22Rv1 (cell line): ENCODE results near the gene UBD.

ENCODE experiments used
- ZFX ChIP-seq: fragments of 450-650 bp; IDR thresholded peaks from 2 replicates; pipeline ENCODE4 v1.6.1; 2017; ENCODE audit warnings: antibody characterized with exemption, borderline replicate concordance
- TF ChIP-seq, protein P1 (sequence below): fragments of 450-650 bp; IDR thresholded peaks from 2 replicates; pipeline ENCODE4 v1.5.1; 2017; ENCODE audit warnings: mild to moderate bottlenecking

DNA sequence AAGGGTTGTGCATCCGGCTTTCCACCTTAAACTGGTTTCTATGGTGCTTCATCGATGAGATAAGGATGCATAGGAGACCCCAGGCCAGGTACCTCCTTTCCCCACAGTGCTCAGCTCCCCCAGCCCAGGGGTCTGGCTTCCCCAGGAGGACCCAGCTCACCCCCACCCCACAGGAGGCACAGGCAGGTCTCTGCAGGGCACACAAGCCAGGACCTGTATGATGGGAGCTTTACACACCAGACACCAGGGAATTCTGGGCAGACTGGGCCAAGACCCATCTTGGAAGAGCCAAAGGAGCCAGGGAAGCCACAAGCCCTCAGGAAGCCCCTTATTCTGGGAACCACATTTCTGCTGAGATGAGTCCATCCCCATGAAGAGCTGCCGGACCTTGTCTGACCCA, 29.6 kb downstream of the UBD start:
- TF ChIP-seq, protein P1, sequence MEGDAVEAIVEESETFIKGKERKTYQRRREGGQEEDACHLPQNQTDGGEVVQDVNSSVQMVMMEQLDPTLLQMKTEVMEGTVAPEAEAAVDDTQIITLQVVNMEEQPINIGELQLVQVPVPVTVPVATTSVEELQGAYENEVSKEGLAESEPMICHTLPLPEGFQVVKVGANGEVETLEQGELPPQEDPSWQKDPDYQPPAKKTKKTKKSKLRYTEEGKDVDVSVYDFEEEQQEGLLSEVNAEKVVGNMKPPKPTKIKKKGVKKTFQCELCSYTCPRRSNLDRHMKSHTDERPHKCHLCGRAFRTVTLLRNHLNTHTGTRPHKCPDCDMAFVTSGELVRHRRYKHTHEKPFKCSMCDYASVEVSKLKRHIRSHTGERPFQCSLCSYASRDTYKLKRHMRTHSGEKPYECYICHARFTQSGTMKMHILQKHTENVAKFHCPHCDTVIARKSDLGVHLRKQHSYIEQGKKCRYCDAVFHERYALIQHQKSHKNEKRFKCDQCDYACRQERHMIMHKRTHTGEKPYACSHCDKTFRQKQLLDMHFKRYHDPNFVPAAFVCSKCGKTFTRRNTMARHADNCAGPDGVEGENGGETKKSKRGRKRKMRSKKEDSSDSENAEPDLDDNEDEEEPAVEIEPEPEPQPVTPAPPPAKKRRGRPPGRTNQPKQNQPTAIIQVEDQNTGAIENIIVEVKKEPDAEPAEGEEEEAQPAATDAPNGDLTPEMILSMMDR = no peak
- TF ChIP-seq ZFX = no peak
